Adrenal gland (tissue), 12 donors: Measurements from ENCODE around the gene EXD3. TPM values are rescaled to one million over a fixed set of nuclear protein-coding genes. Genes with fewer than 3 reads are reported as not detected.

ENCODE experiments used
- DNase-seq, 7 donors: peaks; one replicate each; pipeline ENCODE4 v3.0.0-alpha.2; 2019 to 2020
- H3K27ac ChIP-seq, 5 donors: fragments of 200-600 bp; sonication (generic) in 4 of 5; 1 replicate in 3 of 5; 2 replicates in 2 of 5; pipeline versions ENCODE4 v1.5.1 to v1.8.0; 2016 to 2020; ENCODE audit warnings: mild to moderate bottlenecking in 1 of 5
- H3K27me3 ChIP-seq: fragments of 200-600 bp; 2 replicates; pipeline ENCODE4 v1.8.0; 2021
- H3K36me3 ChIP-seq, 2 donors: fragments of 200-600 bp; replicated peaks in 1 of 2; 1 replicate in 1 of 2; 2 replicates in 1 of 2; pipeline versions ENCODE4 v1.5.1 to v1.8.0; 2018 to 2022
- H3K4me1 ChIP-seq, 2 donors: fragments of 200-600 bp; replicated peaks in 1 of 2; 1 replicate in 1 of 2; 2 replicates in 1 of 2; pipeline versions ENCODE4 v1.5.1 to v1.8.0; 2018 to 2021
- H3K4me3 ChIP-seq, 4 donors: fragments of 200-600 bp; sonication (generic) in 3 of 4; one replicate each; pipeline ENCODE4 v1.5.1; 2016 to 2018
- H3K9me3 ChIP-seq, 3 donors: fragments of 200-600 bp; sonication (generic) in 1 of 3; replicated peaks in 1 of 3; 1 replicate in 2 of 3; 2 replicates in 1 of 3; pipeline versions ENCODE4 v1.5.1 to v1.8.0; 2016 to 2021
- CTCF ChIP-seq, 6 experiments: fragments of 450-650 bp in 4 of 6; fragments of 200-600 bp in 2 of 6; sonication (generic) in 1 of 6; IDR thresholded peaks; 1 replicate in 5 of 6; 2 replicates in 1 of 6; pipeline versions ENCODE4 v1.5.1 to v1.8.0; 2016 to 2021; ENCODE audit warnings: antibody characterized with exemption in 6 of 6, mild to moderate bottlenecking in 2 of 6, moderate library complexity in 1 of 6
- POLR2A ChIP-seq, 2 donors: fragments of 450-650 bp; IDR thresholded peaks; one replicate each; pipeline ENCODE4 v1.6.1; 2017; ENCODE audit warnings: antibody characterized with exemption in 2 of 2, mild to moderate bottlenecking in 2 of 2, moderate library complexity in 1 of 2
- WGBS, 4 donors: extraction: QIAGEN DNeasy Blood & Tissue Kit in 2 of 4; methylation state at CpG; one replicate each; pipeline versions ENCODE4 v1.1.5 to v1.1.7; 2013 to 2017; 5-methylcytosine and 5-hydroxymethylcytosine counted together
- intact Hi-C, 2 donors: fragments of 100-400 bp; cut with DNase I; formaldehyde crosslinking; loops; one replicate each; pipeline versions ENCODE4 v1.14.1 to v1.15.0; 2022 to 2023
- polyA plus RNA-seq, 3 donors: library from polyadenylated mRNA; stranded (reverse); fragments of 200-250 nt in 2 of 3; fragments of 350-450 nt in 1 of 3; fragmentation: Illumina TruSeq in 1 of 3; extraction: RNeasy Lipid Tissue Mini Kit (QIAGEN cat#74804) in 1 of 3; gene quantifications; one replicate each; pipeline ENCODE4 v1.2.3, GENCODE V29; 2013 to 2014
- total RNA-seq, 9 donors: library from RNA; depleted of rRNA in 4 of 9; stranded (reverse); fragments of >200 nt in 4 of 9; fragments of 120-200 nt in 1 of 9; fragmentation: NEBNext Ultra II Directional in 1 of 9; extraction: Animal tissue kit (Norgen Biotek cat#: 25700) in 1 of 9; gene quantifications; one replicate each; pipeline versions ENCODE4 v1.1.0 to v1.2.4, GENCODE V29; 2013 to 2023
- donor health status: healthy with polysubstance abuse.
- donor health status: Bipolar disorder and iron deficiency.
- donor health status: DM: yes; HTN: yes; CAD: no.
- donor health status: DM: no; HTN: no; CAD: no.
- donor health status: DM: no; HTN: no; CAD: no.
- donor health status: DM: yes; HTN: yes; CAD: no.

EXD3 gene
- total and polyA plus RNA-seq, 12 donors, result 1.2 to 111 (median 23.9) TPM

DNA sequence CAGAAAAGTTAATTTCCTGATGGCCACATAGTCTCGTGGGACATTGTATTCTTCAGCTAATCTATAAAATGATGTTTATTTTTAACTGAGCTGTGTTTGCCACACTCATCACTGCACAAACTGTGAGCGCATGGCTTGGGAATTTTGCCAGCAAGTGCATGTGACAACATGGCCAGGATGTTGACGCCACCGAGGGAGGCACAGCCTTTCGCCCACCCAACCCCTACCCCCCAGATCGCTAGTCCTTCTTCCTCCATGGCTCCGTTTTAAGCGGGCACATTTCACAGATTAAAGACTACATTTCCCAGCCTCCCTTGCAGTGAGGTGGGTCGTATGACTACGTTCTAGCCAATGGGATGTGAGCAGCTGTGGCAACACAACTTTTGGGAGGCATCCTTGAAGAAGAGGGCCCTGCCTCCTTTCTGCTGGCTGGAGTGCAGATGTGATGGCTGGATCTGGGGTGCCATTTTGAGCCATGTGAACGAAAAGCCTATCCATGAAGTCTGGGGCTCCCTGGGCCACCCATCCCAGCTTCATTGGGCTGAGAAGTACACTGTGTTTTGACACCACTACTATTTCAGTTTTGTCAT is 128.8 kb downstream of the EXD3 start:
- Histone ChIP-seq H3K27ac (no peak overlapping the region), H3K36me3 (no peaks in the 10 kb centered on the region), H3K4me3 (no peak overlapping the region), H3K27me3 (peaks cover 17% of the 10 kb centered on the region), H3K4me1 (peaks cover 3 to 13% of the 10 kb centered on the region in 2 donors), H3K9me3 (no peaks in the 10 kb centered on the region)
- TF ChIP-seq POLR2A (IDR thresholded peaks at IDR 0.05), result no peak
- peak in 1 of 6 experiments; percentile 13 for TF ChIP-seq CTCF (IDR thresholded peaks at IDR 0.05)
- peak in 1 of 7 donors; percentile 35 for DNase-seq
- 43 to 47% (median 45%) methylated on average over 11 of the region's 11 CpGs for WGBS, 4 donors
- intact Hi-C loops, result loop anchor here in 1 of 2 donors (10.0 kb wide), 1 partner anchor 231 kb away; no protein-coding TSS in a partner anchor

DNA sequence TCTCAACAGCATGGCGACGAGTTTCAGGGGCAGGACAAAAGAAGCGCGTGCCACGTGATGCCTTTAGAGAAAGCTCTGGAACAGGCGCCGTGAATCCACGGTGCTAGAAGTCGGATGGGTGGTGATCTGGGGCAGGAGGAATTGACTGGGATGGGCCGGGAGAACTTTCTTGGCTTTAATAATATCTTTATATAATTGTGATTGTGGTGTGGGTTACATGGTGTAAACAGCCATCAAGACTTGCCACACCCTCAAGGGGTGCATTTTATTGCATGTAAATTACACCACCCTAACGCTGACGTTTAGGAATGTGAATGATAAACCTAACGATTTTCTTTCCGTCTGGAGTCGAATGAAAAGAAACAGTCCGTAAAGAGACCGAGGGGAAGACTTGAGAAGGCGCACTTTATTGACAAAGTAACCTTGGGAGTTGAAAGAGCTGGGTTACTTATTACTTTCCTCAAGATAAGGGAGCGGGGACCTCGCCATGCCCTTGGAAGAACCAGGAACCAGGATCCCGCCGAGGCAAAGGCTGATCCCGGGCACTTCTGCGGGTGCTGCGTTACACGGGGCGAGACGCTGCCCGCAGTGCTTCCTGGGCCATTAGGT is 129.4 kb downstream of the EXD3 start:
- H3K4me3 ChIP-seq, result no peak overlapping the region
- H3K27me3 ChIP-seq, result peaks cover 13% of the 10 kb centered on the region
- 50 to 59% (median 57%) methylated on average over 29 of the region's 29 CpGs for WGBS, 4 donors
- TF ChIP-seq CTCF (IDR thresholded peaks at IDR 0.05) (no peak), POLR2A (IDR thresholded peaks at IDR 0.05) (no peak)
- intact Hi-C loops, result loop anchor here in 1 of 2 donors (10.0 kb wide), 1 partner anchor 231 kb away; no protein-coding TSS in a partner anchor
- H3K36me3 ChIP-seq, result no peaks in the 10 kb centered on the region
- H3K9me3 ChIP-seq, result no peaks in the 10 kb centered on the region
- H3K27ac ChIP-seq, result no peak overlapping the region
- H3K4me1 ChIP-seq, result peaks cover 3 to 13% of the 10 kb centered on the region in 2 donors
- DNase-seq, result no peak

GRCh38 chr9:137293094-137293481 is 129.9 kb downstream of the EXD3 start:
- TF ChIP-seq POLR2A (IDR thresholded peaks at IDR 0.05) (no peak), CTCF (IDR thresholded peaks at IDR 0.05) (no peak)
- Histone ChIP-seq H3K27ac (no peak overlapping the region), H3K36me3 (no peaks in the 10 kb centered on the region), H3K4me3 (no peak overlapping the region), H3K4me1 (peaks cover 3 to 13% of the 10 kb centered on the region in 2 donors), H3K9me3 (no peaks in the 10 kb centered on the region), H3K27me3 (peaks cover 13% of the 10 kb centered on the region)
- 85 to 90% (median 87%) methylated on average over 10 to 15 of the region's 15 CpGs for WGBS, 4 donors
- intact Hi-C loops, result loop anchor here in 1 of 2 donors (10.0 kb wide), 1 partner anchor 232 kb away; no protein-coding TSS in a partner anchor
- no peak for DNase-seq

GRCh38 chr9:137286975-137287383 is 136.0 kb downstream of the EXD3 start:
- intact Hi-C loops, result no loop called here
- 48 to 53% (median 51%) methylated on average over 13 to 14 of the region's 14 CpGs for WGBS, 4 donors
- peak in 3 of 7 donors; percentile 59 to 71 (median 62) for DNase-seq

More at GRCh38 chr9:137286975-137287383, 136.0 kb downstream of the EXD3 start:
- Histone ChIP-seq H3K4me3 (no peak overlapping the region), H3K4me1 (no peaks in the 10 kb centered on the region), H3K27me3 (no peaks in the 10 kb centered on the region), H3K27ac (no peak overlapping the region), H3K36me3 (no peaks in the 10 kb centered on the region), H3K9me3 (no peaks in the 10 kb centered on the region)
- TF ChIP-seq CTCF (IDR thresholded peaks at IDR 0.05) (peak in 5 of 6 experiments; percentile 34 to 53 (median 38)), POLR2A (IDR thresholded peaks at IDR 0.05) (no peak)
